ENCODE measurements around the gene WBP1.

The WBP1 gene

DNA sequence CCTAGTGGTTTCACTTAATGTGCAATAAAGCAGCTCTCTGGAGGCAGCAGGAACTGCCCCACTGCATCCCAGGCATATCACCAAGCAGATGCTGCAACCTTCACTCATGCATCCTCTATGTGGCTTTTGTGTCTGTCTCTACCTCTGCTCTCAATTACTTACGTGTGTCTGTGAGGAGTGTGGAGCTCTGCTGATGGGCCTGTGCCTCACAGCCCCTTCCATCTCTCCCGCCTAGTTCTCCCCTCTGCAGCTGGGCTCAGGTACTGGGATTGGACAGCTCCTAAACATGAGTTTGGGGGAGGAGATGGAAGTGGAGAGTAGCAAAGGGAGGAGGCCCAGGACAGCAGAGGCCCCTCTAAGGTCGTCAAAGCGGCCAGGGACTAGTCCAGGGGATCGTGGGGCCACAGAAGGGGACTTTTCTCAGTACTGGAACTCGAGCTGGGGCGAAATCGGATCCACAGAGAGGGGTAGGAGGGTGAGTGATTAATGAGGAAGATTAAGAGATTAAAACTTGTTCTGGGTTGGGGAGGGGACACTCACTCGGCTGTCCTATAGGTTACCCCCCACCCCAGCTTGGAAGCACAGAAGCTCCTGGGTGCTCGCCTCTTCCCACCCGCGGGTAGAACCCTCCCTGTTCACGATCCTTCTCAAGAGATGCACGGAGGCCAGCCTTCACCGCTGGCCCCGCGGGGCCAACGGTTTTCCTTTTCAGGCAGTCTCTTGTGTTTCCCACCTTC lies 43.3 kb downstream of the WBP1 start:
- Histone ChIP-seq H3K4me1 (ENCODE audit: insufficient read depth, low read length) (peaks cover 41% of the 10 kb centered on the region), H3K36me3 (ENCODE audit: insufficient read depth, low read length) (peaks cover 11% of the 10 kb centered on the region), H3K4me2 (ENCODE audit: insufficient read depth, low read length) (no peak overlapping the region), H3K79me2 (ENCODE audit: insufficient read depth, low read length) (peaks cover 26% of the 10 kb centered on the region), H3K9ac (ENCODE audit: low read depth, low read length) (no peak overlapping the region), H3K4me3 (ENCODE audit: low read depth in 1 of 2, low read length in 2 of 2) (no peak overlapping the region), H3K27me3 (ENCODE audit: insufficient read depth, low read length, poor library complexity) (no peaks in the 10 kb centered on the region), H2AFZ (ENCODE audit: low read depth, low read length) (no peak overlapping the region), H3K9me3 (ENCODE audit: insufficient read depth, low read length, severe bottlenecking) (no peaks in the 10 kb centered on the region), H4K20me1 (ENCODE audit: insufficient read depth, low read length) (no peaks in the 10 kb centered on the region), H3K27ac (ENCODE audit: low read length) (no peak overlapping the region)
- ATAC-seq (ENCODE audit: insufficient read depth, low read depth): no peak
- DNase-seq: no peak
- no peak for TF ChIP-seq EZH2 (IDR thresholded peaks at IDR 0.05; ENCODE audit: borderline replicate concordance, low read depth, low read length, severe bottlenecking)
- TF ChIP-seq, protein P1, sequence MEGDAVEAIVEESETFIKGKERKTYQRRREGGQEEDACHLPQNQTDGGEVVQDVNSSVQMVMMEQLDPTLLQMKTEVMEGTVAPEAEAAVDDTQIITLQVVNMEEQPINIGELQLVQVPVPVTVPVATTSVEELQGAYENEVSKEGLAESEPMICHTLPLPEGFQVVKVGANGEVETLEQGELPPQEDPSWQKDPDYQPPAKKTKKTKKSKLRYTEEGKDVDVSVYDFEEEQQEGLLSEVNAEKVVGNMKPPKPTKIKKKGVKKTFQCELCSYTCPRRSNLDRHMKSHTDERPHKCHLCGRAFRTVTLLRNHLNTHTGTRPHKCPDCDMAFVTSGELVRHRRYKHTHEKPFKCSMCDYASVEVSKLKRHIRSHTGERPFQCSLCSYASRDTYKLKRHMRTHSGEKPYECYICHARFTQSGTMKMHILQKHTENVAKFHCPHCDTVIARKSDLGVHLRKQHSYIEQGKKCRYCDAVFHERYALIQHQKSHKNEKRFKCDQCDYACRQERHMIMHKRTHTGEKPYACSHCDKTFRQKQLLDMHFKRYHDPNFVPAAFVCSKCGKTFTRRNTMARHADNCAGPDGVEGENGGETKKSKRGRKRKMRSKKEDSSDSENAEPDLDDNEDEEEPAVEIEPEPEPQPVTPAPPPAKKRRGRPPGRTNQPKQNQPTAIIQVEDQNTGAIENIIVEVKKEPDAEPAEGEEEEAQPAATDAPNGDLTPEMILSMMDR (IDR thresholded peaks at IDR 0.05; ENCODE audit: borderline replicate concordance, extremely low read depth, low read length, poor library complexity, severe bottlenecking): no peak

DNA sequence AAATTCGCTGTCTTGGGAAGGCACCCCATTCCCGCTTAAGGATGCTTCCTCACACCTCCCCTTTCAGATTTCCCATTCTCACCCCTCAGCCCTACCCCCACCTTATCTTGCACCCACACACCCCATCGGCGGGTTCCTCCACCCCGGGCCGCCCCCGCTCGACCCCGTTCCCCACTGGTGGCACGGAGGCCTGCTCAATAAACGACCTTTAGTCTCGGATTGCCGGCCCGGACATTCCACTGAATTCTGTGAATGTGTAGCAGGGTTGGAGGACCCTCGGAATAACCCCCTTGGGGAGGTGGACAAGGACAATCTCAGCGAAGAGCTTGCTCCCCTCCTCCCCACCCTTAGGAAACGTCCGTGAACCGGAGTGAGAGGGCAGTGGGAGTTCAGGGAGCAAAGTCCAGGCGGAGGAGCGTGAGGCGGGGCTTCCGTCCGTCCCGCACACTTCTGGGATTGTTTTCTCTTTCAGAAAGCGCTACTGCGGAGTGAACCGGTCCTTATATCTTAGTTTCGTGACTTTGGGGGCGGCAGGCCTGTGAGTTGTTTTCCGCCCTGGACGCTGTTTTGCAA lies 44.0 kb downstream of the WBP1 start:
- ATAC-seq (ENCODE audit: insufficient read depth, low read depth): no peak
- no peak for TF ChIP-seq EZH2 (IDR thresholded peaks at IDR 0.05; ENCODE audit: borderline replicate concordance, low read depth, low read length, severe bottlenecking)
- TF ChIP-seq, protein P1 (IDR thresholded peaks at IDR 0.05; ENCODE audit: borderline replicate concordance, extremely low read depth, low read length, poor library complexity, severe bottlenecking): no peak
- H4K20me1 ChIP-seq (ENCODE audit: insufficient read depth, low read length): no peaks in the 10 kb centered on the region
- H3K27me3 ChIP-seq (ENCODE audit: insufficient read depth, low read length, poor library complexity): no peaks in the 10 kb centered on the region
- H3K4me3 ChIP-seq (ENCODE audit: low read depth in 1 of 2, low read length in 2 of 2): no peak overlapping the region
- H3K9me3 ChIP-seq (ENCODE audit: insufficient read depth, low read length, severe bottlenecking): no peaks in the 10 kb centered on the region
- H2AFZ ChIP-seq (ENCODE audit: low read depth, low read length): no peak overlapping the region
- peaks cover 39% of the 10 kb centered on the region for H3K4me1 ChIP-seq (ENCODE audit: insufficient read depth, low read length)
- no peak overlapping the region for H3K27ac ChIP-seq (ENCODE audit: low read length)
- H3K36me3 ChIP-seq (ENCODE audit: insufficient read depth, low read length): peaks cover 11% of the 10 kb centered on the region
- no peak overlapping the region for H3K9ac ChIP-seq (ENCODE audit: low read depth, low read length)
- DNase-seq: no peak
- no peak overlapping the region for H3K4me2 ChIP-seq (ENCODE audit: insufficient read depth, low read length)
- peaks cover 31% of the 10 kb centered on the region for H3K79me2 ChIP-seq (ENCODE audit: insufficient read depth, low read length)

DNA sequence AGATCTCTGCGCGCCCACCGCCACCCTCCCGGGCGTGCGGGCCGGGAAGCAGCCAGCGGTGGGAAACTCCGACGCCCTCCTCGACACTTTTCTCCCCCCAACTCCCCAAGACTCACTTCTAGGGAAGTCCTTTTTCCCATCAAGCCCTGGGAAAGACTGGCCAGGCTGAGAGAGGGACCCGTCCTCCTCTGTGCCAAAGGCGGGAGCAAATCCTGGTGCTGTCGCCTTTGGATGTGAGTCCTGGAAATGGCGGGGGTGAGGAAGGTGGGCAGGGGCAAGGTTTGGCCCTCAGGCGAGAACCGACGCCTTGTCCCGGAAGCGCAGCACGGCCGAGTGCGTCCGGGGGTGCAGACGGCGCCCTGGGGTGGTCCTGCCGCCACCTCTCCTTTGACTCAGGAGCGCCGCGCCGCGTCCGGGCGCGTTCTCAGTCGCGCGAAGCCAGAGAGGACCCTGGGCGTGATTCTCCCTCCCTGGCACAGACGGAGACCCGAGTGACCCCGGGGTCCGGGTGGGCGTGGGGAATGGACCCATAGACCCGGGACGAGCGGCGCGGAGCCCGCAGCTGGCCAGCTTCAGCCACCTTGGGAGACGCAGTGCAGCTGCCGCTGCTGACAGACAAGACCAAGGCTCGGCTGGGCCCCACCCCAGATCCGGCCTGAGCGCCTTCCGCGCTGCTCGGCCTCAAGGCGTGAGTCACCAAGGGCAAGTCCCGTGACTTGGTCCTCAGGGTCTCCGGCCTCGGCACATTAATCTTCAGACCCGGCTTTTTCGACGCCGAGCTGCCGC lies 44.7 kb downstream of the WBP1 start:
- Histone ChIP-seq H2AFZ (ENCODE audit: low read depth, low read length) (no peak overlapping the region), H3K27ac (ENCODE audit: low read length) (no peak overlapping the region), H3K36me3 (ENCODE audit: insufficient read depth, low read length) (peaks cover 11% of the 10 kb centered on the region), H3K4me1 (ENCODE audit: insufficient read depth, low read length) (peaks cover 36% of the 10 kb centered on the region), H3K9ac (ENCODE audit: low read depth, low read length) (no peak overlapping the region), H3K79me2 (ENCODE audit: insufficient read depth, low read length) (peaks cover 28% of the 10 kb centered on the region), H3K4me2 (ENCODE audit: insufficient read depth, low read length) (no peak overlapping the region), H4K20me1 (ENCODE audit: insufficient read depth, low read length) (no peaks in the 10 kb centered on the region), H3K9me3 (ENCODE audit: insufficient read depth, low read length, severe bottlenecking) (no peaks in the 10 kb centered on the region), H3K27me3 (ENCODE audit: insufficient read depth, low read length, poor library complexity) (no peaks in the 10 kb centered on the region), H3K4me3 (ENCODE audit: low read depth in 1 of 2, low read length in 2 of 2) (no peak overlapping the region)
- DNase-seq: no peak
- ATAC-seq (ENCODE audit: insufficient read depth, low read depth): no peak
- no peak for TF ChIP-seq EZH2 (IDR thresholded peaks at IDR 0.05; ENCODE audit: borderline replicate concordance, low read depth, low read length, severe bottlenecking)
- TF ChIP-seq, protein P1 (IDR thresholded peaks at IDR 0.05; ENCODE audit: borderline replicate concordance, extremely low read depth, low read length, poor library complexity, severe bottlenecking): no peak
